ENCODE results near the gene RABEP2. TPM values are rescaled to one million over a fixed set of nuclear protein-coding genes. Genes with fewer than 3 reads are reported as not detected.
"Not testable (repeated sequence)": the region's sequence is repeated elsewhere in the genome, so short reads cannot be mapped to it uniquely, and the experiment has no call there.

RABEP2 gene
- total and polyA plus RNA-seq, 5 donors, result 13.4 to 27.4 (median 21.7) TPM

DNA sequence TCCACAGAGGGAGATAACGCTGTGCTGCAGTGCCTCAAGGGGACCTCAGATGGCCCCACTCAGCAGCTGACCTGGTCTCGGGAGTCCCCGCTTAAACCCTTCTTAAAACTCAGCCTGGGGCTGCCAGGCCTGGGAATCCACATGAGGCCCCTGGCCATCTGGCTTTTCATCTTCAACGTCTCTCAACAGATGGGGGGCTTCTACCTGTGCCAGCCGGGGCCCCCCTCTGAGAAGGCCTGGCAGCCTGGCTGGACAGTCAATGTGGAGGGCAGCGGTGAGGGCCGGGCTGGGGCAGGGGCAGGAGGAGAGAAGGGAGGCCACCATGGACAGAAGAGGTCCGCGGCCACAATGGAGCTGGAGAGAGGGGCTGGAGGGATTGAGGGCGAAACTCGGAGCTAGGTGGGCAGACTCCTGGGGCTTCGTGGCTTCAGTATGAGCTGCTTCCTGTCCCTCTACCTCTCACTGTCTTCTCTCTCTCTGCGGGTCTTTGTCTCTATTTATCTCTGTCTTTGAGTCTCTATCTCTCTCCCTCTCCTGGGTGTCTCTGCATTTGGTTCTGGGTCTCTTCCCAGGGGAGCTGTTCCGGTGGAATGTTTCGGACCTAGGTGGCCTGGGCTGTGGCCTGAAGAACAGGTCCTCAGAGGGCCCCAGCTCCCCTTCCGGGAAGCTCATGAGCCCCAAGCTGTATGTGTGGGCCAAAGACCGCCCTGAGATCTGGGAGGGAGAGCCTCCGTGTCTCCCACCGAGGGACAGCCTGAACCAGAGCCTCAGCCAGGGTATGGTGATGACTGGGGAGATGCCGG is 7.5 kb upstream of the RABEP2 start:
- intact Hi-C loops (cut with DNase I), result no loop called here
- WGBS, result 82% methylated on average over 20 of the region's 20 CpGs
- no peak overlapping the region for H3K4me3 ChIP-seq (ENCODE audit: low read length)
- no peaks in the 10 kb centered on the region for H3K4me1 ChIP-seq (ENCODE audit: control insufficient read depth, insufficient read depth, low read length)
- no peak for ATAC-seq
- no peak for DNase-seq
- H3K9me3 ChIP-seq (ENCODE audit: control insufficient read depth, low read length), result no peaks in the 10 kb centered on the region
- H3K27me3 ChIP-seq (ENCODE audit: control insufficient read depth, insufficient read depth), result no peaks in the 10 kb centered on the region
- no peak overlapping the region for H3K27ac ChIP-seq (ENCODE audit: low read length)

DNA sequence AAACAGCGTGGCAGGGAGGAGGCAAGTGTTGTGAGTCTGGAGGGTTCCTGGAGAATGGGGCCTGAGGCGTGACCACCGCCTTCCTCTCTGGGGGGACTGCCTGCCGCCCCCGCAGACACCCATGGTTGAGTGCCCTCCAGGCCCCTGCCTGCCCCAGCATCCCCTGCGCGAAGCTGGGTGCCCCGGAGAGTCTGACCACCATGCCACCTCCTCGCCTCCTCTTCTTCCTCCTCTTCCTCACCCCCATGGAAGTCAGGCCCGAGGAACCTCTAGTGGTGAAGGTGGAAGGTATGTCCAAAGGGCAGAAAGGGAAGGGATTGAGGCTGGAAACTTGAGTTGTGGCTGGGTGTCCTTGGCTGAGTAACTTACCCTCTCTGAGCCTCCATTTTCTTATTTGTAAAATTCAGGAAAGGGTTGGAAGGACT is 6.8 kb upstream of the RABEP2 start, which contains the start of gene CD19:
Gene CD19, plus strand, starts transcription at position 171 of the 425 bp plus-strand sequence. Its CDS starts 30 bp downstream, at position 201.
- intact Hi-C loops (cut with DNase I), result no loop called here

DNA sequence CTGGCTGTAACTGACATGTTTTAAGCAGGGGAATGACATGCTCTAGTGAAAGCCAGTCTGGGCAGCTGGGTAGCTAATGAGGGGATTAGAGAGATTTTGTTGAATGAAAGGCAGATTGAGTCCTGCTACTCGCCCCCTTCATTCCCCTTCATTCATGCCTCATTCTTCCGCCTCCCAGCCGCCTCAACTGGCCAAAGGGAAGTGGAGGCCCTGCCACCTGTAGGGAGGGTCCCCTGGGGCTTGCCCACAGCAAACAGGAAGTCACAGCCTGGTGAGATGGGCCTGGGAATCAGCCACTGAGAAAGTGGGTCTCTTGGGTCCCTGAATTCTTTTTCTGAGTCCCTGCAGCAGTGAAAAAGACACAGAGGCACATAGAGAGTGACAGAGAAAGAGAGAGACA is 5.6 kb upstream of the RABEP2 start:
- intact Hi-C loops (cut with DNase I), result no loop called here
- no peak overlapping the region for H3K4me3 ChIP-seq (ENCODE audit: low read length)
- H3K27ac ChIP-seq (ENCODE audit: low read length), result no peak overlapping the region
- ATAC-seq (no peak), DNase-seq (no peak)
- H3K4me1 ChIP-seq (ENCODE audit: control insufficient read depth, insufficient read depth, low read length), result no peaks in the 10 kb centered on the region
- no peaks in the 10 kb centered on the region for H3K9me3 ChIP-seq (ENCODE audit: control insufficient read depth, low read length)
- no peaks in the 10 kb centered on the region for H3K27me3 ChIP-seq (ENCODE audit: control insufficient read depth, insufficient read depth)
- WGBS, result 62% methylated on average over 3 of the region's 3 CpGs

More for the DNA sequence above, 6.8 kb upstream of the RABEP2 start, which contains the start of gene CD19:
- Histone ChIP-seq H3K27me3 (ENCODE audit: control insufficient read depth, insufficient read depth) (no peaks in the 10 kb centered on the region), H3K9me3 (ENCODE audit: control insufficient read depth, low read length) (no peaks in the 10 kb centered on the region), H3K4me1 (ENCODE audit: control insufficient read depth, insufficient read depth, low read length) (no peaks in the 10 kb centered on the region), H3K27ac (ENCODE audit: low read length) (no peak within 1 kb of the TSS), H3K4me3 (ENCODE audit: low read length) (no peak within 1 kb of the TSS)
- WGBS, result 92% methylated on average over 10 of the region's 10 CpGs
- no peak for DNase-seq
- ATAC-seq, result no peak

DNA sequence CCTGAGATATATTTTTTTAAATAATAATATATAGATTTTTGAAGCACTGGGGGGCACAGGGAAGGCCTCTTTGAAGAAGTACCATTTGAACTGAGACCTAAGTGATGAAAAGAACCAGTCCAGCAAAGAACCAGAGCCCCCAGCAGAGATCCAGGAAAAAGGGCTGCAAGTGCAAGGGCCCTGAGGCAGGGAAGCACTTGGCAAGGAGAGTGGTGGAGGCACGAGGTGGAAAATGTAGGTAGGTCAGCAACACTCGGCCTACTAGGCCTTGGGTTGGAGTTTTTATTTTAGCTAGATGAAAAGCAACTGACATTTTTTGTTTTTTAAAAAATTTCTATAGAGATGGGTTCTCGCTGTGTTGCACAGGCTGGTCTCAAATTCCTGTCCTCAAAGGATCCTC is 5.2 kb upstream of the RABEP2 start:
- ATAC-seq, result no peak
- WGBS, result 90% methylated on average over 3 of the region's 3 CpGs
- intact Hi-C loops (cut with DNase I), result no loop called here
- H3K9me3 ChIP-seq (ENCODE audit: control insufficient read depth, low read length), result no peaks in the 10 kb centered on the region
- no peak overlapping the region for H3K4me3 ChIP-seq (ENCODE audit: low read length)
- H3K27me3 ChIP-seq (ENCODE audit: control insufficient read depth, insufficient read depth), result no peaks in the 10 kb centered on the region
- no peaks in the 10 kb centered on the region for H3K4me1 ChIP-seq (ENCODE audit: control insufficient read depth, insufficient read depth, low read length)
- H3K27ac ChIP-seq (ENCODE audit: low read length), result no peak overlapping the region
- DNase-seq, result no peak

DNA sequence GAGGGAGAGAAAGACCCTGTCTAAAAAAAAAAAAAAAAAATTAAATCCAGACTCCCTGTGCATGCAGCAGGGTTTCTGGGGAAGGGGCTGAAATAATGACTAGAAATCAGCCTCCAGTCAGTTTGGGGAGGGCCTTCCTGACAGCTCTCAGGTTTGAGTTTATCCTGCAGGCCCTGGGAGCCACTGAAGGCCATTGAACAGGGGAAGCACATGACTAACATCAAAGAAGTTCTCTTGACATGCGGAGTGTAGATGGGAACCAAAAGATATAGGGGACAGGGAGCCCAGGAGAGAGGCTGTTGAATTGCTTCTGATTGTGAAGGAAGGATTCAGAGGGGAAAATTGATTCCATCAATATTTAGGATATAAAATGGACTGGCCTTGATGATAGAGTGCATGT is 2.8 kb upstream of the RABEP2 start:
- Histone ChIP-seq H3K27ac (ENCODE audit: low read length) (no peak overlapping the region), H3K4me1 (ENCODE audit: control insufficient read depth, insufficient read depth, low read length) (no peaks in the 10 kb centered on the region), H3K4me3 (ENCODE audit: low read length) (no peak overlapping the region), H3K9me3 (ENCODE audit: control insufficient read depth, low read length) (no peaks in the 10 kb centered on the region), H3K27me3 (ENCODE audit: control insufficient read depth, insufficient read depth) (no peaks in the 10 kb centered on the region)
- intact Hi-C loops (cut with DNase I), result loop anchor here in 2 of 4 donors (2.0 to 5.0 kb wide), 2 partner anchors 17 to 46 kb away; no protein-coding TSS in a partner anchor
- WGBS, result 82% methylated on average over 1 of the region's 1 CpG
- no peak for DNase-seq
- no peak for ATAC-seq

DNA sequence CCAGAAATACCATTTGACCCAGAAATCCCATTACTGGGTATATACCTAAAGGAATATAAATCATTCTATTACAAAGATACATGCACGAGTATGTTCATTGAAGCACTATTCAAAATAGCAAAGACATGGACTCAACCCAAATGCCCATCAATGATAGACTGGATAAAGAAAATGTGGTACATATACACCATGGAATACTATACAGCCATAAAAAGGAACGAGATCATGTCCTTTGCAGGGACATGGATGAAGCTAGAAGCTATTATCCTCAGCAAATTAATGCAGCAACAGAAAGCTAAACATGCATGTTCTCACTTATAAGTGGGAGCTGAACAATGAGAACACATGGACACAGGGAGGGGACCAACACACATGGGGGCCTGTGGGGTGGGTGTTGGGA is 1.2 kb upstream of the RABEP2 start:
- not testable (repeated sequence) for H3K4me3 ChIP-seq (ENCODE audit: low read length); H3K27me3 ChIP-seq (ENCODE audit: control insufficient read depth, insufficient read depth); DNase-seq; H3K27ac ChIP-seq (ENCODE audit: low read length); H3K9me3 ChIP-seq (ENCODE audit: control insufficient read depth, low read length); ATAC-seq; H3K4me1 ChIP-seq (ENCODE audit: control insufficient read depth, insufficient read depth, low read length)
- intact Hi-C loops (cut with DNase I), result loop anchor here in 1 of 4 donors (5.0 kb wide), 1 partner anchor 44 kb away; no protein-coding TSS in a partner anchor
- 78% methylated on average over 2 of the region's 2 CpGs for WGBS

DNA sequence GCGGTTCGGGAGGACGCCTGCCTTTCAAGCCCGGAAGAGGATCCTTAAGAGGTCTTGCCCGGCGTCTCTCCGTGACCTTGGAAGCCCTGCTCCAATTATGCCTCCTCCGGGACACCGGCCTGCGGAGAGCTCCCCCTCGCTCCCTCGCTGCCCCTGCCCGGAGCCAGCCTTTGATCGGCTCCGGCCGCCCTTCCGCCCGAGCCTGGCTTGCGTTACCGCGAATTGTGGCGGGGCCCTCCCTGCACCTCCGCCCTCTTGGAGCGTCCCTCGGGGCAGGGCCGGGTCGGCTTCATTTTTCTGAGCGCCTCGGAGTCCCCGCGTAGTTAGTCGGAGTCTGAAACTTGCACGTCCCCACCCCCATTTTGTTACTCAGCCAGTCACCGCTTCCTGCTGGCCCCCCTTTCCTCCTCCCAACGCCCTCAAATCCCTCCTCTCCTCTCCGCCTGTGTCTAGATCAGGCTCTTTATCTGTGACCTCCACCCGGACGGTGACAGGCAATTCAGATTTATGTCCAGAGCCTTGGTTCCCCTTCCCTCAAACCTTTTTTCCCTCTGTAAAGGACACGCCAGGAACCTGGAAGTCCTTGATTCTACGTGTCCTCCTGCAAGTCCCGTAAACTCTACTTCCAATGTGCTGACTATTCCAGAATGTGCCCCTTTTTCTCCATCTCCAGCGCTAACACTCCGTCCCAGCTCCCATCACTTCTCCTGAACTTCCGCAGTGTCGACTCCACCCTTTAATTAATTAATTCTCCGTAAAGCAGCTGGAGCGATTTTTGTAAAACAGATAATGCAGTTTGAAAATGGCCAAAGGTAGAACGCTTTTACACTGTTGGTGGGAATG is 569 bp upstream of the RABEP2 start:
- no peaks in the 10 kb centered on the region for H3K27me3 ChIP-seq (ENCODE audit: control insufficient read depth, insufficient read depth)
- H3K4me1 ChIP-seq (ENCODE audit: control insufficient read depth, insufficient read depth, low read length), result no peaks in the 10 kb centered on the region
- ATAC-seq, result peak; percentile 82 to 87
- H3K27ac ChIP-seq (ENCODE audit: low read length), result peak overlapping the region; percentile 97
- WGBS, result under 1% methylated on average over 48 of the region's 48 CpGs
- H3K4me3 ChIP-seq (ENCODE audit: low read length), result peak overlapping the region; percentile 74
- peak; percentile 91 to 94 (median 93) for DNase-seq
- intact Hi-C loops (cut with DNase I), result loop anchor here in 1 of 4 donors (5.0 kb wide), 1 partner anchor 43 kb away; no protein-coding TSS in a partner anchor
- H3K9me3 ChIP-seq (ENCODE audit: control insufficient read depth, low read length), result no peaks in the 10 kb centered on the region

DNA sequence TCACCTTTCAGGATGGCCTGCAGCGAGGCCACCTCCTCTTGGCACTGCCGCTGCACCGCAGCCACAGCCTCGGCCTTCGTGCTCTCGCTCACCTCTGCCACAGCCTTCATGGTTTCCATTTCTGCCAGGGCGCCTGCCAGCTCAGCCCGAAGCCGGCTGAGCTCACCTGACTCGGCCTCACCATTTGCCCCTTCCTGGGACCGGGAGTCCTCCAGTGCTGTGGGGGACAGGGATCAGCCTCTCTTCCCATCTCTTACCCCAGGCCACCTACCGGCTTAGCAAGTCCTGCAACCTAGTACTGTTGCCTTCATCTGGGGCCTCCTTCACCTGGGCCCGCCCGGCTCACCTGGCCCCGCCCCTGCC is 658 bp downstream of the RABEP2 start:
- Histone ChIP-seq H3K4me1 (ENCODE audit: control insufficient read depth, insufficient read depth, low read length) (no peaks in the 10 kb centered on the region), H3K27me3 (ENCODE audit: control insufficient read depth, insufficient read depth) (no peaks in the 10 kb centered on the region), H3K27ac (ENCODE audit: low read length) (no peak overlapping the region), H3K9me3 (ENCODE audit: control insufficient read depth, low read length) (no peaks in the 10 kb centered on the region), H3K4me3 (ENCODE audit: low read length) (peak overlapping the region; percentile 74)
- peak in 2 of 3 donors; percentile 57 to 69 for DNase-seq
- WGBS, result 29% methylated on average over 15 of the region's 15 CpGs
- ATAC-seq, result no peak
- intact Hi-C loops (cut with DNase I), result no loop called here

DNA sequence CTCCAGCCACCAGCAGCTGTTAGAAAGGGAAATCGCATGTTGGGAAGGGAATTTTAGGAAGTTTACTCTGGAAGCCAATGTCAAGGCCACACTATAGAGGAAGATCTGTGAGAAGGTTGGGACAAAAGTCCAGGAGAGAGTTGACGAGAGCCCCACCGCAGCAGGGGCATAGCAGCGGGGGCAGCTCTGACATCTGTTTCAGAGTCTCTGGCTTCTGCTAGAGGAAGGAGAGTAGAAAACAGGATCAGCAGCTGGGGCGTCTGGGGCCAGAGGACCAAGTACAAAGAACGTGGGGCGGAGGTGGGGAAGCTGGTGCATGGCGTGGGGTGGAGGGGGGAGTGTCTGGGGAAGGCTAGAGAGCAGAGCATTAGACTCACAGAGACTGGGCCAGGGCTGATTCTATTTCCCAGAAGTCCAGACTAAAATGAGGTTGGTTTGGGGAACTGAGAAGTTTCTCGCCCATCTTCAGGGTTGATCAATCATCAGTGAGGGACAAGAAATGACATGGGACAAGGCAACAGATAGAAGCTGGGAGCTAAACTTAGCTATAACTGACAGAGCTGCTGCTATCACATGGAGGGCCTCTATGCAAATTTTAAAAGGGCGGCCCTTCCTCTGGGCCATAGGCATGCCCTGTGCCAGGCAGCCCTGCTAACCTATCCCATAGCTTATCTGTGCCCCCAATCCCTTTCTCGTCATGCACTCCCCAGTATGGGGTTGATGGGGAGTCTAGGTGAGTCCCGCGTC is 1.2 kb downstream of the RABEP2 start:
- no peaks in the 10 kb centered on the region for H3K27me3 ChIP-seq (ENCODE audit: control insufficient read depth, insufficient read depth)
- H3K4me1 ChIP-seq (ENCODE audit: control insufficient read depth, insufficient read depth, low read length), result no peaks in the 10 kb centered on the region
- ATAC-seq, result no peak
- intact Hi-C loops (cut with DNase I), result no loop called here
- no peaks in the 10 kb centered on the region for H3K9me3 ChIP-seq (ENCODE audit: control insufficient read depth, low read length)
- no peak overlapping the region for H3K4me3 ChIP-seq (ENCODE audit: low read length)
- 61% methylated on average over 13 of the region's 13 CpGs for WGBS
- no peak for DNase-seq
- H3K27ac ChIP-seq (ENCODE audit: low read length), result no peak overlapping the region

DNA sequence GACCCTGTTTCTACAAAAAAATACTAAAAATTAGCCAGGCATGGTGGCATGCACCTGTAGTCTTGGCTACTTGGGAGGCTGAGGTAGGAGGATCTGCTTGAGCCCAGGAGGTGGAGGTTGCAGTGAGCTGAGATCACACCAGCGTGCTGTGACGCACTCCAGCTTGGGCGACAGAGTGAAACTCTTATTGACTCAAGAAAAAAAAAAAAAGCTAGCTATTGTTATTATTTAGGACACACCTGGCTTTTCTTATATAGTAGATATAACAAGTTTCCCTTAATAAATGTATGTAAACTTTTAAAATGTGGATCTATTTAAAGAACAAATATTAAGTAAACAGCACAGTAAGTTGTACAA is 1.8 kb downstream of the RABEP2 start:
- Histone ChIP-seq H3K27me3 (ENCODE audit: control insufficient read depth, insufficient read depth) (no peaks in the 10 kb centered on the region), H3K27ac (ENCODE audit: low read length) (no peak overlapping the region), H3K4me1 (ENCODE audit: control insufficient read depth, insufficient read depth, low read length) (no peaks in the 10 kb centered on the region), H3K4me3 (ENCODE audit: low read length) (no peak overlapping the region), H3K9me3 (ENCODE audit: control insufficient read depth, low read length) (no peaks in the 10 kb centered on the region)
- no peak for DNase-seq
- intact Hi-C loops (cut with DNase I), result no loop called here
- no peak for ATAC-seq
- WGBS, result 97% methylated on average over 3 of the region's 3 CpGs
